ENCODE measurements around the gene RIBC2.
"Not testable (repeated sequence)": the region's sequence is repeated elsewhere in the genome, so short reads cannot be mapped to it uniquely, and the experiment has no call there.

Gene RIBC2

GRCh38 chr22:45426387-45426786 is 12.9 kb downstream of the RIBC2 start:
- H3K9me3 ChIP-seq (ENCODE audit: control insufficient read depth, low read length): no peaks in the 10 kb centered on the region
- H3K4me1 ChIP-seq (ENCODE audit: control insufficient read depth, insufficient read depth, low read length): no peaks in the 10 kb centered on the region

GRCh38 chr22:45427114-45427513 is 13.6 kb downstream of the RIBC2 start:
- Histone ChIP-seq H3K27me3 (ENCODE audit: control insufficient read depth, insufficient read depth, low read length) (no peaks in the 10 kb centered on the region), H3K9ac (ENCODE audit: low read length) (no peak overlapping the region), H3K9me3 (ENCODE audit: control insufficient read depth, low read length) (no peaks in the 10 kb centered on the region), H3K4me1 (ENCODE audit: control insufficient read depth, insufficient read depth, low read length) (no peaks in the 10 kb centered on the region), H3K4me3 (ENCODE audit: low read length) (no peak overlapping the region), H3K36me3 (ENCODE audit: control insufficient read depth, insufficient read depth, low read length) (no peaks in the 10 kb centered on the region)

More at GRCh38 chr22:45426387-45426786, 12.9 kb downstream of the RIBC2 start:
- Histone ChIP-seq H3K27me3 (ENCODE audit: control insufficient read depth, insufficient read depth, low read length) (no peaks in the 10 kb centered on the region), H3K36me3 (ENCODE audit: control insufficient read depth, insufficient read depth, low read length) (no peaks in the 10 kb centered on the region), H3K9ac (ENCODE audit: low read length) (no peak overlapping the region), H3K4me3 (ENCODE audit: low read length) (no peak overlapping the region)

GRCh38 chr22:45428391-45429385 is 15.2 kb downstream of the RIBC2 start:
- no peaks in the 10 kb centered on the region for H3K36me3 ChIP-seq (ENCODE audit: control insufficient read depth, insufficient read depth, low read length)
- no peak overlapping the region for H3K9ac ChIP-seq (ENCODE audit: low read length)
- no peaks in the 10 kb centered on the region for H3K4me1 ChIP-seq (ENCODE audit: control insufficient read depth, insufficient read depth, low read length)
- no peaks in the 10 kb centered on the region for H3K9me3 ChIP-seq (ENCODE audit: control insufficient read depth, low read length)
- H3K4me3 ChIP-seq (ENCODE audit: low read length): no peak overlapping the region
- no peaks in the 10 kb centered on the region for H3K27me3 ChIP-seq (ENCODE audit: control insufficient read depth, insufficient read depth, low read length)

GRCh38 chr22:45429424-45429823 is 15.9 kb downstream of the RIBC2 start:
- Histone ChIP-seq H3K4me3 (ENCODE audit: low read length) (no peak overlapping the region), H3K9me3 (ENCODE audit: control insufficient read depth, low read length) (no peaks in the 10 kb centered on the region), H3K27me3 (ENCODE audit: control insufficient read depth, insufficient read depth, low read length) (no peaks in the 10 kb centered on the region), H3K4me1 (ENCODE audit: control insufficient read depth, insufficient read depth, low read length) (no peaks in the 10 kb centered on the region), H3K9ac (ENCODE audit: low read length) (no peak overlapping the region), H3K36me3 (ENCODE audit: control insufficient read depth, insufficient read depth, low read length) (no peaks in the 10 kb centered on the region)

DNA sequence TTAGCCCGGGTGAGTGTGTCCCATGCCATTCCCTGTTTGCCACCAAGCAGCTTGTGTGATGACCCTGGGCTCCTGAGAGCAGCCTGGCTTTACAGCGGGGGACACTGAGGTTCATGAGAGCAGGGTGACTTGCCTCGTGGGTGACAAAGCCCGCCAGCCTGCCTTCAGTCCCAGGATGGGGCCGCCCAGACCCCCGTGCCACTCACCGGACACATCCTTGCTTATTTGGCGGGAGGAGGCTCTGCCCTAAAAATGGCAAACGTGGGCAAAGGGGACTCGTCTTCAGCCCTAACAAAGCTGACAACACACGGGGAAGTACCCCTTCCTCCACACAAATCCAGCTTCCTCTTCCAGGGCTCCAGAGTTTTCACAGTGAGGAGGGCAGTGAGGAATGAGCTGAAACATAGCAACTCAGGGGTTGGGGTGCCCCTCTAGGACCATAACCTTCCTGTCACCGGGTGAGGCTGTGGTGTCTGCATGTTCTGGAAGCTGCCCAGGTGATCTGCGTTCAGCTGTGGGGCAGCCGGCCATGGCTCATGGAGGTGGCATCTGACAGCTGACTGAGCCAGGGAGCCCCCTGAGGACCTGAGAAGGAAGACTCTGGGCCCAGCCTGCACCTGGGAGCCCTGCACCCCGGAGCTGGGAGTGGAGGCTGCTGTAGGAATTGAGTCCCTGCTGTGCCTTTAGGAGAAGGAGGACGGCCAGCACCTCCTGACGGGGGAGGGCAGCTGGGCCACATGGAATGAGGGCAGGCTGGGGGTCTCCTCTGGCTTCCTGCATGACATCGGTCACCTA is 16.7 kb downstream of the RIBC2 start:
- H3K9me3 ChIP-seq (ENCODE audit: control insufficient read depth, low read length): no peaks in the 10 kb centered on the region
- H3K27me3 ChIP-seq (ENCODE audit: control insufficient read depth, insufficient read depth, low read length): no peaks in the 10 kb centered on the region
- H3K4me1 ChIP-seq (ENCODE audit: control insufficient read depth, insufficient read depth, low read length): peaks cover 1% of the 10 kb centered on the region
- no peak overlapping the region for H3K4me3 ChIP-seq (ENCODE audit: low read length)
- H3K36me3 ChIP-seq (ENCODE audit: control insufficient read depth, insufficient read depth, low read length): no peaks in the 10 kb centered on the region
- H3K9ac ChIP-seq (ENCODE audit: low read length): no peak overlapping the region

DNA sequence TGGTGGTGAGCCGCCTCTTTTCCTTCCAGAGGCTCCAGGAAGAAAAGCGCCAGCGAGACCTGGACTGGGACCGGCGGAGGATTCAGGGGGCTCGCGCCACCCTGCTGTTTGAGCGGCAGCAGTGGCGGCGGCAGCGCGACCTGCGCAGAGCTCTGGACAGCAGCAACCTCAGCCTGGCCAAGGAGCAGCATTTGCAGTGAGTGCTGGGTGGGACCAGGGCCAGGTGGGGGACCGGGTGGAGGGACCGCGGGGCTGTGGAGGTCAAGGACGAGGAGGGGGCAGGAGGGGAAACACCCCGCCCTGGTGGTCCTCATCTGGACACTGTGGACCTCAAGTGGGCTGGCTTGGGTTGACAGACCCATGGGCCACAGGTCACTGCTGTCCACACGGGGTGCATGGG is 17.4 kb downstream of the RIBC2 start:
- Histone ChIP-seq H3K4me1 (ENCODE audit: control insufficient read depth, insufficient read depth, low read length) (peaks cover 8% of the 10 kb centered on the region), H3K9me3 (ENCODE audit: control insufficient read depth, low read length) (no peaks in the 10 kb centered on the region), H3K27me3 (ENCODE audit: control insufficient read depth, insufficient read depth, low read length) (no peaks in the 10 kb centered on the region), H3K4me3 (ENCODE audit: low read length) (no peak overlapping the region), H3K9ac (ENCODE audit: low read length) (no peak overlapping the region), H3K36me3 (ENCODE audit: control insufficient read depth, insufficient read depth, low read length) (no peaks in the 10 kb centered on the region)

- Histone ChIP-seq H3K4me1 (ENCODE audit: control insufficient read depth, insufficient read depth, low read length) (peaks cover 9% of the 10 kb centered on the region), H3K4me3 (ENCODE audit: low read length) (no peak overlapping the region), H3K27me3 (ENCODE audit: control insufficient read depth, insufficient read depth, low read length) (no peaks in the 10 kb centered on the region), H3K36me3 (ENCODE audit: control insufficient read depth, insufficient read depth, low read length) (no peaks in the 10 kb centered on the region), H3K9me3 (ENCODE audit: control insufficient read depth, low read length) (no peaks in the 10 kb centered on the region), H3K9ac (ENCODE audit: low read length) (no peak overlapping the region)
These were observed 21.5 kb downstream of the RIBC2 start for GRCh38 chr22:45434981-45435380.

DNA sequence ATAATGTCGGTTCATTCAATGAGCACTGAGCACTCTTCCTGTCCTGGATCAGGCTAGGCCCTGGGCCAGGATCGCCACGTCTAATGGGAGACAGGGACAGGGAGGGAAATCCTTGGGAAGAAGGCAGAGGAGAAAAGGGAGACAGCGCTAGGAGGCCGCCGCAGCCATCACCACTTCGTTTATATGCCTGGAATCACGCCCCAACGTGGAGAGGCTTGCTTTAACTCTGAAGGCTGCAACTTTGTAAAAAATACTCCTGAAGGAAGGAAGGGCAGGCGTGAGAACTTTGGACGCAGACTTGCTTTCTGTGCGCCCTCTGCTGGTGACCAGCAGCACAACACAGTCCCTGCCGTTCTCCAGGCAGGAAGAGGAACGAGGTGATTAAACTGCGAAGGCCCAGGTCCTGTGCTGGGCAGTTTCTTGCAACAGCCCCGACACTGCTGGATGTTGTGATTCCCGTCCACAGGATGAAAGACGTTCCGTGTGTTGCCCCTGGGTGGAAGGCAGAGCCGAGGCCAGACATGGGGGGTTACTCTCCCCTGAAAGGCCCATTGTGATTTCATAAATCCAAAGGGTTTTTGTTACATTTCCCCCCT is 22.1 kb downstream of the RIBC2 start:
- Histone ChIP-seq H3K9me3 (ENCODE audit: control insufficient read depth, low read length) (no peaks in the 10 kb centered on the region), H3K27me3 (ENCODE audit: control insufficient read depth, insufficient read depth, low read length) (no peaks in the 10 kb centered on the region), H3K4me1 (ENCODE audit: control insufficient read depth, insufficient read depth, low read length) (peaks cover 9% of the 10 kb centered on the region), H3K9ac (ENCODE audit: low read length) (peak overlapping the region; percentile 2), H3K36me3 (ENCODE audit: control insufficient read depth, insufficient read depth, low read length) (no peaks in the 10 kb centered on the region), H3K4me3 (ENCODE audit: low read length) (no peak overlapping the region)

- peaks cover 17% of the 10 kb centered on the region for H3K4me1 ChIP-seq (ENCODE audit: control insufficient read depth, insufficient read depth, low read length)
- H3K4me3 ChIP-seq (ENCODE audit: low read length); H3K9me3 ChIP-seq (ENCODE audit: control insufficient read depth, low read length); H3K36me3 ChIP-seq (ENCODE audit: control insufficient read depth, insufficient read depth, low read length); H3K27me3 ChIP-seq (ENCODE audit: control insufficient read depth, insufficient read depth, low read length); H3K9ac ChIP-seq (ENCODE audit: low read length): not testable (repeated sequence)
These were observed 23.5 kb downstream of the RIBC2 start for GRCh38 chr22:45436871-45437517.

- Histone ChIP-seq H3K9me3 (ENCODE audit: control insufficient read depth, low read length) (no peaks in the 10 kb centered on the region), H3K27me3 (ENCODE audit: control insufficient read depth, insufficient read depth, low read length) (no peaks in the 10 kb centered on the region), H3K4me3 (ENCODE audit: low read length) (no peak overlapping the region), H3K36me3 (ENCODE audit: control insufficient read depth, insufficient read depth, low read length) (no peaks in the 10 kb centered on the region), H3K4me1 (ENCODE audit: control insufficient read depth, insufficient read depth, low read length) (peaks cover 17% of the 10 kb centered on the region), H3K9ac (ENCODE audit: low read length) (no peak overlapping the region)
These were observed 24.8 kb downstream of the RIBC2 start for GRCh38 chr22:45438336-45438735.

DNA sequence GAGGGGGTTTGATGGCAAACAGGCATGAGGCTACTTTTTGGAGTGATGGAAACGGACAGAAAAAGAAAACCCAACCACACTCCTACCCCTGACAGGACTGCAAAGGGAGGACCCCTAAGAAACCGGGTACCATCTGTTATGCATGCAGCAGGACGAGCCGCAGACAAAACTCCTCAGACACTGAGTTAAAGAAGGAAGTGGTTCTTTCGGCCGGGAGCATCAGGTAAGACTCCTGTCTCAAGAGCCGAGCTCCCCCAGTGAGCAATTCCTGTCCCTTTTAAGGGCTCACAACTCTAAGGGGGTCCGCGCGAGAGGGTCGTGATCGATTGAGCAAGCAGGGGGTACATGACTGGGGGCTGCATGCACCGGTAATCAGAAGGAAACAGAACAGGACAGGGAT is 27.2 kb downstream of the RIBC2 start:
- peaks cover 10% of the 10 kb centered on the region for H3K4me1 ChIP-seq (ENCODE audit: control insufficient read depth, insufficient read depth, low read length)
- not testable (repeated sequence) for H3K9me3 ChIP-seq (ENCODE audit: control insufficient read depth, low read length); H3K9ac ChIP-seq (ENCODE audit: low read length); H3K27me3 ChIP-seq (ENCODE audit: control insufficient read depth, insufficient read depth, low read length); H3K36me3 ChIP-seq (ENCODE audit: control insufficient read depth, insufficient read depth, low read length); H3K4me3 ChIP-seq (ENCODE audit: low read length)
